Activated CD4-positive, alpha-beta T cell treated with anti-CD3 and anti-CD28 coated beads for 4 hours (primary cell): ENCODE data around the gene FAM78A.
A peak's percentile ranks its signal among the peaks of the same experiment; 100 is the strongest.
"Not testable (repeated sequence)": the region's sequence is repeated elsewhere in the genome, so short reads cannot be mapped to it uniquely, and the experiment has no call there.

ENCODE experiments used
- DNase-seq, 2 donors: peaks; one replicate each; pipeline ENCODE4 v3.0.0-alpha.2; 2020

Gene FAM78A

GRCh38 chr9:131280660-131281059 lies 4.3 kb upstream of the FAM78A start:
- DNase-seq = no peak

GRCh38 chr9:131279863-131280570 lies 3.7 kb upstream of the FAM78A start:
- no peak for DNase-seq

GRCh38 chr9:131279196-131279862 lies 3.0 kb upstream of the FAM78A start:
- no peak for DNase-seq

- no peak for DNase-seq
Measured at GRCh38 chr9:131278702-131279111, 2.4 kb upstream of the FAM78A start.

- DNase-seq = peak; percentile 70 to 72
Measured at GRCh38 chr9:131277910-131278701, 1.8 kb upstream of the FAM78A start.

- DNase-seq = no peak
Measured at GRCh38 chr9:131277287-131277909, 1.1 kb upstream of the FAM78A start.

GRCh38 chr9:131276891-131277286 lies 579 bp upstream of the FAM78A start:
- no peak for DNase-seq

GRCh38 chr9:131275332-131276093 lies 797 bp downstream of the FAM78A start:
- no peak for DNase-seq

- DNase-seq = no peak
Measured at GRCh38 chr9:131274674-131275331, 1.5 kb downstream of the FAM78A start.

GRCh38 chr9:131273856-131274673 lies 2.2 kb downstream of the FAM78A start:
- no peak for DNase-seq

- no peak for DNase-seq
Measured at GRCh38 chr9:131273146-131273855, 3.0 kb downstream of the FAM78A start.

- DNase-seq = no peak
Measured at GRCh38 chr9:131272212-131272611, 4.1 kb downstream of the FAM78A start.

- no peak for DNase-seq
Measured at GRCh38 chr9:131271506-131271931, 4.8 kb downstream of the FAM78A start.

GRCh38 chr9:131271016-131271273 lies 5.4 kb downstream of the FAM78A start:
- not testable (repeated sequence) for DNase-seq

- DNase-seq = peak in 1 of 2 donors; percentile 47
Measured at GRCh38 chr9:131270171-131271015, 5.9 kb downstream of the FAM78A start.

- no peak for DNase-seq
Measured at GRCh38 chr9:131266266-131267229, 9.8 kb downstream of the FAM78A start.

- no peak for DNase-seq
Measured at GRCh38 chr9:131264231-131264630, 12.1 kb downstream of the FAM78A start.

GRCh38 chr9:131263701-131264100 lies 12.6 kb downstream of the FAM78A start:
- no peak for DNase-seq

- not testable (repeated sequence) for DNase-seq
Measured at GRCh38 chr9:131263033-131263343, 13.3 kb downstream of the FAM78A start.
